Activated CD8-positive, alpha-beta T cell treated with anti-CD3 and anti-CD28 coated beads, Interleukin-2, amount 10 ng/mL, durations not matched to agents 7 days and 5 days (primary cell): ENCODE results near the gene RAB11FIP3. TPM values are rescaled to one million over a fixed set of nuclear protein-coding genes. Genes with fewer than 3 reads are reported as not detected.
A peak's percentile ranks its signal among the peaks of the same experiment; 100 is the strongest.

Source experiments
- ATAC-seq: fragments of 150-1000 bp; cut with Tn5 transposase; one replicate; pipeline ENCODE4 v1.10.0; 2021; ENCODE audit warnings: moderate library complexity
- CTCF ChIA-PET: fragments of 350-600 bp; sonication (Branson Sonifier 250); formaldehyde crosslinking; loops from one replicate; lab custom pipeline; 2021; ENCODE audit warnings: antibody characterized with exemption; lab: Charles Lee
- POLR2A ChIA-PET: fragments of 350-600 bp; sonication (Branson Sonifier 250); formaldehyde crosslinking; loops from one replicate; lab custom pipeline; 2021; ENCODE audit warnings: antibody characterized with exemption; lab: Charles Lee
- DNase-seq: peaks from one replicate; pipeline ENCODE4 v3.0.0-alpha.2; 2020
- H3K27ac Mint-ChIP-seq: one replicate; pipeline ENCODE4 v1.8.0; 2021; ENCODE audit warnings: mild to moderate bottlenecking, mixed read lengths
- H3K27me3 Mint-ChIP-seq: one replicate; pipeline ENCODE4 v1.8.0; 2021; ENCODE audit warnings: low read depth, mixed read lengths
- H3K36me3 Mint-ChIP-seq: one replicate; pipeline ENCODE4 v1.8.0; 2021; ENCODE audit warnings: low read depth, mixed read lengths
- H3K4me1 Mint-ChIP-seq: one replicate; pipeline ENCODE4 v1.8.0; 2021; ENCODE audit warnings: low read depth, mixed read lengths
- H3K4me3 Mint-ChIP-seq: one replicate; pipeline ENCODE4 v1.8.0; 2021; ENCODE audit warnings: mild to moderate bottlenecking, mixed read lengths
- H3K9me3 Mint-ChIP-seq: one replicate; pipeline ENCODE4 v1.8.0; 2022; ENCODE audit warnings: mixed read lengths; ENCODE audit not compliant: insufficient read depth
- total RNA-seq, 2 experiments: library from RNA; stranded (reverse); gene quantifications; one replicate each; pipeline ENCODE4 v1.2.3, GENCODE V29; 2021

The RAB11FIP3 gene
- total RNA-seq, 2 experiments from 2014 or later = 20.7 to 23.4 TPM

DNA sequence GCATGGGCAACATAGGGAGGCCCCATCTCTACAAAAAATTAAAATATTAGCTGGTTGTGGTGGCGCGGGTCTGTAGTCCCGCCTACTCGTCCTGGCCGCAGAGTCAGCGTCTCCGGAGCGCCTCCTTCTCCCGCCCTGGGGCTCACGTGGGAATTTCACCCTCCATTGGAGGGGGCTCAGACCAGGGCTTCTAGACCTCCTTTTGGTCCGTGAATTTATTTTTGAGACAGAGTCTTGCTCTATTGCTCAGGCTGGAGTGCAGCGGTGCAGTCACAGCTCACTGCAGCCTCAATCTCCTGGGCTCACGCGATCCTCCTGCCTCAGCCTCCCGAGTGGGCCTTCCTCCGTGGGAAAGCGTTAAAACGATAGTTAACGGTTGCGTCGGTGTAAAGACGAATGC, 28.8 kb upstream of the RAB11FIP3 start:
- ChIA-PET POLR2A (no interaction called here), CTCF (no interaction called here)
- Mint-ChIP-seq H3K36me3 (no peaks in the 10 kb centered on the region), H3K4me1 (peaks cover 31% of the 10 kb centered on the region), H3K9me3 (no peaks in the 10 kb centered on the region), H3K27me3 (peaks cover 14% of the 10 kb centered on the region), H3K27ac (no peak overlapping the region), H3K4me3 (peak overlapping the region; percentile 60)
- no peak for DNase-seq
- ATAC-seq = no peak

DNA sequence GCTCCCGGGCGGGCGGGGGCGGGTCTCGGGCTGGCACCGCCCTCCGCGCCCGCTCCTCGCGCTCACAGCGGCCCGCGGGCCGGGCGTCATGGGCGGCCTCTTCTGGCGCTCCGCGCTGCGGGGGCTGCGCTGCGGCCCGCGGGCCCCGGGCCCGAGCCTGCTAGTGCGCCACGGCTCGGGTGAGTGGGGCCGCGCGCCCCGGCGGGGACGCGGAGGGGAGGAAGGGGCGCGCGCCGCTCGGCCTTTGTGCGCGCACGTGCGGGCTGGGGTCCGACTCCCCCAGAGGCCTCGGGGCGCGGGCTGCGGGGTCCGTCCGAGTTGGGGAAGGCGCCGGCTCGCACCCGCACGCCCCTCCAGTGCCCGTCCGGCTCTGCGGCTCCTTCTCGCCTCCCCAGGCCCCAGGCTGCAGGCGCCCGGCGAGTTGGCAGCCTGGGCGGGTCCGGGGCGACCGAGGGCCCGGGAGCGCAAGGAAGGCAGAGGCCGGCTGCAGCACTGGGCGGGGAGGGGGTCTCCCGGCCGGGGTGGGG, 28.3 kb upstream of the RAB11FIP3 start, which contains the start of gene NME4:
Gene NME4, plus strand, starts transcription at position 65 of the 527 bp plus-strand sequence. Its CDS starts 24 bp downstream, at position 89.
- H3K9me3 Mint-ChIP-seq = no peaks in the 10 kb centered on the region
- peaks cover 27% of the 10 kb centered on the region for H3K4me1 Mint-ChIP-seq
- peak within 1 kb of the TSS; percentile 60 for H3K4me3 Mint-ChIP-seq
- ATAC-seq (no peak), DNase-seq (no peak)
- no peaks in the 10 kb centered on the region for H3K36me3 Mint-ChIP-seq
- POLR2A ChIA-PET = no interaction called here
- no peak within 1 kb of the TSS for H3K27ac Mint-ChIP-seq
- CTCF ChIA-PET = no interaction called here
- peaks cover 14% of the 10 kb centered on the region for H3K27me3 Mint-ChIP-seq

DNA sequence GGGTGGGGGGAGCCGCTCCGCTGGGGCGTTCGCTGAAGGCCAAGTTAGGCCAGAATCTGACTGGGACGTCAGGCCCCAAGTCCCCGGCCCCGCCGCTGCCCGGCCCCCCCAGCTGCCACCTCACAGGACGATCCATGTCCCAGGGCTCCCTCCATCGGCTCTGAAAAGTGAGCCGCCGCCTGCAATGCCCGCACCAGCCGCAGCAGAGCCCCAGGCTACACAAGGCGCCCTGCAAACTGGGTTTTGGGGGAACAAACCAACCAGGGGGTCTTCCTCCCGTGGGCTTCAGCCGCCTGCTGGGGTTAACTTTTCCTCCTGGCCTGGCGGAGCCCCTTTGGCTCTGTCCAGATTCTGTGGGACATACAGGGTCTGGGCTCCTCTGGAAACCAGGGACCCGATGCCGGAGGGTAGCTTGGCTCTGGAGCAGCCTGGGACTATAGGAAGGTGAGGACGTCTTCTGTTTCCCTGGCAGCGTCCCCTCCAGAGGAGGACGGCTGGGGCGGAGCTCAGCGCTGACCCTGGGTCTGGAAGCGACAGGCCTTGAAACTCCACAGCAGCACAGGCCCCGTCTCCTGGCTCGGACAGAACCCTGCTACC, 27.6 kb upstream of the RAB11FIP3 start:
- CTCF ChIA-PET = no interaction called here
- no peak overlapping the region for H3K27ac Mint-ChIP-seq
- H3K27me3 Mint-ChIP-seq = peaks cover 14% of the 10 kb centered on the region
- DNase-seq (no peak), ATAC-seq (no peak)
- H3K4me3 Mint-ChIP-seq = peak overlapping the region; percentile 52
- peaks cover 23% of the 10 kb centered on the region for H3K4me1 Mint-ChIP-seq
- H3K9me3 Mint-ChIP-seq = no peaks in the 10 kb centered on the region
- H3K36me3 Mint-ChIP-seq = no peaks in the 10 kb centered on the region
- POLR2A ChIA-PET = no interaction called here

DNA sequence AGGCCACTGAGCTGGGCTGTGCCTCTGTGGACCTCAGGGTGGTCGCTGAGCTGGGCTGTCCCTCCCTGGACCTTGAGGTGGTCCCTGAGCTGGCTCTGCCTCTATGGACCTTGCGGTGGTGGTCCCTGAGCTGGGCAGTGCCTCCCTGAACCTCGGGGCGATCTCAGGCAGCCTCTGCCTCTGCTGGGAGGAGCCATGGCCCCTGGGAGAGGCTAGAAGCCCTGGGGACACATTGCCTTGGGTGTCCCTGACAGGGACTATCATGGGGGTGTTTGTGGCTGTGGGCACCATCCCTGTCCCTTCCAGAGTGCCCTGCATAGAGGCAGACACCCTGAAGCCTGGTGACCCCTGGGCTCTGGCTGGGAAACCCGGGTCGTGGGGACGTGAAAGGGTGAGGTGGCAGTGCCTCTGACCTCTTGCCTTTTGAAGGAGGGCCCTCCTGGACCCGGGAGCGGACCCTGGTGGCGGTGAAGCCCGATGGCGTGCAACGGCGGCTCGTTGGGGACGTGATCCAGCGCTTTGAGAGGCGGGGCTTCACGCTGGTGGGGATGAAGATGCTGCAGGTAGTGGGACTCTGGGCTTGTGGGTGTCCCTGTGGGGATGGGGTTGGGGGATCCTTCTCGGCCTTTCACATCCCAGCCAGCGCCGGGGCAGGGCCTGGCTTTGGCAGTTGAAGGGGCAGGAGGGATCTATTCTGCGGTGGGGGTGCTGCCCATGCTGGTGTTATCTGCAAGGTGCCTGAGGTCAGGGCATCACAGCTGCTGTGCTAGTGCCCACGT, 26.7 kb upstream of the RAB11FIP3 start:
- peaks cover 14% of the 10 kb centered on the region for H3K27me3 Mint-ChIP-seq
- peak overlapping the region; percentile 52 for H3K4me3 Mint-ChIP-seq
- no peak for DNase-seq
- no peak overlapping the region for H3K27ac Mint-ChIP-seq
- ATAC-seq = no peak
- H3K9me3 Mint-ChIP-seq = no peaks in the 10 kb centered on the region
- POLR2A ChIA-PET = no interaction called here
- CTCF ChIA-PET = no interaction called here
- H3K36me3 Mint-ChIP-seq = no peaks in the 10 kb centered on the region
- H3K4me1 Mint-ChIP-seq = peaks cover 21% of the 10 kb centered on the region

DNA sequence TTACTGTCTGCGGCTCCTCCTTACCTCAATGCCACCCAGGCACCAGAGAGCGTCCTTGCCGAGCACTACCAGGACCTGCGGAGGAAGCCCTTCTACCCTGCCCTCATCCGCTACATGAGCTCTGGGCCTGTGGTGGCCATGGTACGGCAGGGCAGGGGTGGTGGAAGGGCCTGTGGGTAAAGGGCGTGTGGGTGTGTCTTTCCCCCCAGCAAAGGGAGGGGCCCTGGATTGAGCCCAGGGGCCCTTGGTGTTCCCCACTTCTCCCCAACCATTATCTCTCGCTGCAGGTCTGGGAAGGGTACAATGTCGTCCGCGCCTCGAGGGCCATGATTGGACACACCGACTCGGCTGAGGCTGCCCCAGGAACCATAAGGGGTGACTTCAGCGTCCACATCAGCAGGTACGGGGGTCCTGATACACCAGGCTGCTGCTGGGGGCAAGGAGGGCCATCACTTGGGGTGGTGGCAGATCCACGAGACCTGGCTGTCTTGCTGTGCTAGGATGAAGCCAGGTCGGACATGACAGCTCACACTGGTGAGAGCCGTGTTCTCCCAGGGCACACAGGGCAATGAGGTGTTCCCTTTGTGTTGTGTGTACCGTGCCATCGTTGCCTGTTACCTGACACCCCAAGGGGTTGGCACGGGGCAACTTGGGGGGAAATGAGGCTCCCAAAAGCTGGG, 26.0 kb upstream of the RAB11FIP3 start:
- CTCF ChIA-PET = no interaction called here
- Mint-ChIP-seq H3K27ac (no peak overlapping the region), H3K4me3 (peak overlapping the region; percentile 84), H3K9me3 (no peaks in the 10 kb centered on the region), H3K4me1 (peaks cover 21% of the 10 kb centered on the region), H3K36me3 (no peaks in the 10 kb centered on the region), H3K27me3 (peaks cover 14% of the 10 kb centered on the region)
- DNase-seq = no peak
- POLR2A ChIA-PET = no interaction called here
- no peak for ATAC-seq

DNA sequence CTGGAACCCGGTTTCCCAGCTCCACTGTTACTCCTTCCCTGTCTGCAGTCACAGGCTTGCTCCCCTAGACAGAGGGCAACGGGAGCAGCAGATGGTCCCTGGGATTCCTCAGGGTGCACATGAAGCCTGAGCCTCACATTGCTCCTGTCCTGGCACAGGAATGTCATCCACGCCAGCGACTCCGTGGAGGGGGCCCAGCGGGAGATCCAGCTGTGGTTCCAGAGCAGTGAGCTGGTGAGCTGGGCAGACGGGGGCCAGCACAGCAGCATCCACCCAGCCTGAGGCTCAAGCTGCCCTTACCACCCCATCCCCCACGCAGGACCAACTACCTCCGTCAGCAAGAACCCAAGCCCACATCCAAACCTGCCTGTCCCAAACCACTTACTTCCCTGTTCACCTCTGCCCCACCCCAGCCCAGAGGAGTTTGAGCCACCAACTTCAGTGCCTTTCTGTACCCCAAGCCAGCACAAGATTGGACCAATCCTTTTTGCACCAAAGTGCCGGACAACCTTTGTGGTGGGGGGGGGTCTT, 25.3 kb upstream of the RAB11FIP3 start:
- Mint-ChIP-seq H3K27ac (no peak overlapping the region), H3K4me1 (peaks cover 21% of the 10 kb centered on the region), H3K9me3 (no peaks in the 10 kb centered on the region), H3K27me3 (peaks cover 14% of the 10 kb centered on the region), H3K36me3 (no peaks in the 10 kb centered on the region), H3K4me3 (peak overlapping the region; percentile 84)
- ATAC-seq (no peak), DNase-seq (no peak)
- ChIA-PET CTCF (interaction anchor here (0.7 kb wide), 1 partner anchor 17 kb away, joined by 3 read pairs; no protein-coding TSS in a partner anchor), POLR2A (interaction anchor here (0.7 to 0.9 kb wide), 2 partner anchors 25 to 165 kb away, joined by 3 to 5 read pairs; partner anchors contain the start of gene RAB11FIP3)

DNA sequence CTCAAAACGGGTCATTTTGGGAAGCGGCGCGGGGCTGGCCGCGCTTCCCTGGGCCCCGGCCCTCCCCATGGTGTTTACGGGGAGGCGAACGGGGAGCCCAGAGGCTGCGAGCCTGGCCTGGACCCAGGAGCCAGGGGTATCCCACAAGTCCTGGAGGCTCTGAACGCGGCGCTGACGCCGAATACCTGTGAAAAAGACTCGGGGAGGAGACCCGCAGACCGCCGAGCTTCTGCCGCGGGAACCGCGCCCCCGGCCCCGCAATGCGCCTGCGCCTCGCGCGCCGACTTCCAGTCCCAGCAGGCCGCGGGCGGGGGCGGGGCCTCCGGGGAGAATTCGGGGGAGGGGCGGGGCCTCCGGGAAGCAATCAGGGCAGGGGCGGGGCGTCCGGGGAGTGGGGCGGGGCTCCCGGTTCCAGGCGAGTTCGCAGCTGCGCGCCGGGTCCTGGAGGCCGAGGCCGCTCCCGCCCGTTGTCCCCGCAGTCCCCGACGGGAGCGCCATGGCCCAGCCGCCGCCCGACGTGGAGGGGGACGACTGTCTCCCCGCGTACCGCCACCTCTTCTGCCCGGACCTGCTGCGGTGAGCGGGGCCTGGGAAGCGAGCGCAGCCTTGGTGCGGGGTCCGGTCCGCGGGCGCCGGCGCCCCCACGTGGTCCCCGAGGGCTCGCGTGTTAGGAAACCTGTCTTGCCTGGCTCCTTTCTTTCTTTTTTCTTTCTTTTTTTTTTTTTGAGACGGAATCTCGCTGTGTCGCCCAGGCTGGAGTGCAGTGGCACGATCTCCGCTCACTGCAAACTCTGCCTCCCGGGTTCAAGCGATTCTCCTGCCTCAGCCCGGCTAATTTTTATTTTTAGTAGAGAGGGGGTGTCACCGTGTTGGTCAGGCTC, 23.7 kb upstream of the RAB11FIP3 start, which contains the start of gene DECR2:
Gene DECR2, plus strand, starts transcription at position 418 of the 881 bp plus-strand sequence. Its CDS starts 79 bp downstream, at position 497.
- H3K4me1 Mint-ChIP-seq = peaks cover 18% of the 10 kb centered on the region
- H3K4me3 Mint-ChIP-seq = peak within 1 kb of the TSS; percentile 84
- H3K36me3 Mint-ChIP-seq = no peaks in the 10 kb centered on the region
- H3K27me3 Mint-ChIP-seq = peaks cover 7% of the 10 kb centered on the region
- CTCF ChIA-PET = interaction anchor here (0.9 to 1.4 kb wide), 3 partner anchors 10 to 31 kb away, joined by 3 to 7 read pairs (median 6); partner anchors contain the start of gene MRPL28
- H3K27ac Mint-ChIP-seq = peak within 1 kb of the TSS; percentile 81
- POLR2A ChIA-PET = interaction anchor here (1.2 kb wide), 1 partner anchor 9 kb away, joined by 6 read pairs; no protein-coding TSS in a partner anchor
- DNase-seq = peak; percentile 98
- peak; percentile 86 for ATAC-seq
- no peaks in the 10 kb centered on the region for H3K9me3 Mint-ChIP-seq

DNA sequence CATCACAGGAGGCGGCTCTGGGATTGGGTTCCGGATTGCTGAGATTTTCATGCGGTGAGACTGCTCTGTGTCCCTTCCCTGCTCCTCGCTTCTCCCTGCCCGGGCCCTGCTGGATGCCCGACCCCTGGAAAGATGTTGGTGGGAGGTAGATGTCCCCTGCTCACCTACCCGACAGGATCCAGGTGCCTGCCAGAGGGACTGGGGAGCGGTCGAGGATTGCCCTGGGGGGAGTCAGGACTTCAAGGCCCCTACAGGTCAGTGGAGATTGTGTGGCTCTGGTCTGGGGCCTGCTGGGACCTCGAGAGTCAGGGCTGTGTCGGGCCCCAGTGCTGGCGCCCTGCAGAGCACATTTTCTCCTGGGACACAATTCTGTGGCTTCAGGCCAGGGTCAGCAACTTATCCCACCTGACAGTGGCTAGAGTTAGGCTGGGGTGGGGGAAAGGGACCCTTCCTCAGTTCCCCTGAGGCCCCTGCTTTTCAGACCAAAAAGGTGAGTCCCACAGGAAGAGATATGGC, 20.4 kb upstream of the RAB11FIP3 start:
- Mint-ChIP-seq H3K4me1 (peaks cover 11% of the 10 kb centered on the region), H3K36me3 (no peaks in the 10 kb centered on the region), H3K9me3 (no peaks in the 10 kb centered on the region), H3K4me3 (no peak overlapping the region), H3K27ac (no peak overlapping the region), H3K27me3 (no peaks in the 10 kb centered on the region)
- ATAC-seq (no peak), DNase-seq (no peak)
- POLR2A ChIA-PET = no interaction called here
- CTCF ChIA-PET = no interaction called here

DNA sequence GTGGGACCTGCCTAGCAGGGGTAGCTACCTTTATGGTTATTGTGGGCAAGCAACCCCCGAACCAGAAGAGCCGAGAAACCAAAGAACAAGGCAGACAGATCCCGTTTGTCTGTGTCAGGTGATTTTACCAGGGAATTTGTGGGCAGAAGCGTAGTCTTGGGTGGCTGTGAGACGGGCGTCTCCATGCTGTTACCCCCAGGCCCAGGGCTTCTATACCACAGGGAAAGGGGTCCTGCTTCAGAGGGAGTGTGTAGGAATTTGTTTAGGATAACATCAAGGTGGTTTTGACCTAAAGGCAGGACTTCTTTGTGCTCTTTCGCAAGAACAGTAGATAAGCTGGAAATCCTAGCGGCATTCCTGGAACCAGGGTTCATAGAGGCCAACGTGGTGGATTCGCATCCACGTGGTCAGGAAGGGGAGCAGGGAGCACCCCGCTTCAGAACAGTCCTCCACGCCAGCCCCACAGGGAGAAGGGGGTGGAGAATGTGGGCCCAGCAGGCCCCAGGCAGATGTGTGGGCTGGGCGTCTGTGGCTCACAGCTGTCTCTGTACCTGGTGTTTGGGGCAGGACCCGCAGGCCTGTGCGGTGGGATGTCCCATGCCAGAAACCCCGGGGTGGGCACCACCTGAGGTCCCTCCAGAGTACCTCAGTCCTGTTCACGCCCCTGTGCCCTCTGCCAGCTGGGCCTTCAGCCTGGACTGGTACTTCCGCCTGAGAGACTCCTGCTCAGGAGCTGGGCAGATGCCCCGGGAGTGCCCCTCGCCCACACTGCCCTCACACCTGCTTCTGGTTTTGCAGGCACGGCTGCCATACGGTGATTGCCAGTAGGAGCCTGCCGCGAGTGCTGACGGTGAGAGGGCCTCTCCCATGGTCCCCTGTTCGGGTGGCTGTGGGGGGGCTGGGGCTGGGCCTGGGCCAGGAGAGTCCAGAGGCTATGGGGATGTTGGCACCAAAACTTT, 19.6 kb upstream of the RAB11FIP3 start:
- POLR2A ChIA-PET = no interaction called here
- H3K27me3 Mint-ChIP-seq = no peaks in the 10 kb centered on the region
- no peak overlapping the region for H3K4me3 Mint-ChIP-seq
- H3K4me1 Mint-ChIP-seq = peaks cover 3% of the 10 kb centered on the region
- no peaks in the 10 kb centered on the region for H3K36me3 Mint-ChIP-seq
- no peak for DNase-seq
- no peaks in the 10 kb centered on the region for H3K9me3 Mint-ChIP-seq
- no peak overlapping the region for H3K27ac Mint-ChIP-seq
- ATAC-seq = no peak
- CTCF ChIA-PET = no interaction called here

DNA sequence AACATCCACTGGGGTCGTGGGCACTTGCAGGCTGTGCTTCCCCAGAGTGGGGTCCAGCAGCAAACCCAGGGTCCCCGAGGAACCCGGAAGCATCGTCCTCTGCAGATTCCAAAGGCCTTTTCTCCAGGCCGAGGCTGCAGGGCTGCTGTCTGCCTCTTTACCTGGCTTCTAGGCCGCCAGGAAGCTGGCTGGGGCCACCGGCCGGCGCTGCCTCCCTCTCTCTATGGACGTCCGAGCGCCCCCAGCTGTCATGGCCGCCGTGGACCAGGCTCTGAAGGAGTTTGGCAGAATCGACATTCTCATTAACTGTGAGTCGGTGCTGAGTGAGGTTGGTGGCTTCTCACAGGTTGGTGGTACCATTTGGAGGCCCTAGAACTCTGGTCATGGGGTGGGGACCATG, 18.2 kb upstream of the RAB11FIP3 start:
- ChIA-PET POLR2A (no interaction called here), CTCF (no interaction called here)
- DNase-seq = no peak
- no peak for ATAC-seq
- Mint-ChIP-seq H3K36me3 (no peaks in the 10 kb centered on the region), H3K27ac (no peak overlapping the region), H3K4me3 (no peak overlapping the region), H3K9me3 (no peaks in the 10 kb centered on the region), H3K27me3 (no peaks in the 10 kb centered on the region), H3K4me1 (no peaks in the 10 kb centered on the region)
